ENCODE measurements around the gene ADORA2B. TPM values are rescaled to one million over a fixed set of nuclear protein-coding genes. Genes with fewer than 3 reads are reported as not detected.

ADORA2B gene
- total RNA-seq, 2 donors from 2014 or later, result 1.8 to 2.0 TPM

DNA sequence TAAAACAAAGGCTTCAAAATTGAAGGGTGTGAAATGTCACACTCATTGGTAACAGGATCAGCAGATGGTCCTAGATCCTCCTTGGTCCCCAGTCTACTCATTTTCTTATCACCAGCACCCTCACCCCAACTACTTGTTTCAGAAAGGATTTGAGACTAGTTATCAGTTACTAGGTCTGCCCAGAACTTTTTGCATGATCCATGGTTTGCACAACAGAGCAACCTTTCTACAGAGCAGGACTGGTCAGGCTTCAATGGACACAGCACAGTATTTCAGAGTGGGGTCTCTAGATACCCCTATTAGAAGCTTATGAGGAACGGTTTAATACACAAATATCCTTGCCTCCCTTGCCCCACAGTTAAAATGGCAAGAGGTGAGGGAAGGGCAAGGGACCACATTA, 80.3 kb downstream of the ADORA2B start:
- TF ChIP-seq, protein P1, sequence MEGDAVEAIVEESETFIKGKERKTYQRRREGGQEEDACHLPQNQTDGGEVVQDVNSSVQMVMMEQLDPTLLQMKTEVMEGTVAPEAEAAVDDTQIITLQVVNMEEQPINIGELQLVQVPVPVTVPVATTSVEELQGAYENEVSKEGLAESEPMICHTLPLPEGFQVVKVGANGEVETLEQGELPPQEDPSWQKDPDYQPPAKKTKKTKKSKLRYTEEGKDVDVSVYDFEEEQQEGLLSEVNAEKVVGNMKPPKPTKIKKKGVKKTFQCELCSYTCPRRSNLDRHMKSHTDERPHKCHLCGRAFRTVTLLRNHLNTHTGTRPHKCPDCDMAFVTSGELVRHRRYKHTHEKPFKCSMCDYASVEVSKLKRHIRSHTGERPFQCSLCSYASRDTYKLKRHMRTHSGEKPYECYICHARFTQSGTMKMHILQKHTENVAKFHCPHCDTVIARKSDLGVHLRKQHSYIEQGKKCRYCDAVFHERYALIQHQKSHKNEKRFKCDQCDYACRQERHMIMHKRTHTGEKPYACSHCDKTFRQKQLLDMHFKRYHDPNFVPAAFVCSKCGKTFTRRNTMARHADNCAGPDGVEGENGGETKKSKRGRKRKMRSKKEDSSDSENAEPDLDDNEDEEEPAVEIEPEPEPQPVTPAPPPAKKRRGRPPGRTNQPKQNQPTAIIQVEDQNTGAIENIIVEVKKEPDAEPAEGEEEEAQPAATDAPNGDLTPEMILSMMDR (conservative IDR thresholded peaks at IDR 0.05), result no peak
- H3K27me3 Mint-ChIP-seq (ENCODE audit: insufficient read depth), result no peaks in the 10 kb centered on the region
- H3K36me3 ChIP-seq (ENCODE audit: control insufficient read depth, insufficient read depth, low read length), result peaks cover 93% of the 10 kb centered on the region
- no peak overlapping the region for H3K4me3 Mint-ChIP-seq
- peaks cover 4% of the 10 kb centered on the region for H3K9me3 Mint-ChIP-seq
- H3K27ac ChIP-seq (ENCODE audit: low read depth, low read length), result no peak overlapping the region
- H3K9ac ChIP-seq (ENCODE audit: extremely low read depth, low read length, poor library complexity, severe bottlenecking), result no peak overlapping the region
- H3K4me1 Mint-ChIP-seq, result peaks cover 23% of the 10 kb centered on the region
- H3K27ac Mint-ChIP-seq, result no peak overlapping the region
- peaks cover 82% of the 10 kb centered on the region for H3K36me3 Mint-ChIP-seq (ENCODE audit: low read depth)
- 100% methylated on average over 1 of the region's 1 CpG; no CpG with 5 or more reads in 1 of the 2 experiments for WGBS, 2 experiments (ENCODE audit: insufficient coverage in 1 of 2, insufficient read length in 1 of 2)
- peaks cover 5% of the 10 kb centered on the region for H3K4me1 ChIP-seq (ENCODE audit: control insufficient read depth, insufficient read depth, low read length)
- H3K4me3 ChIP-seq (ENCODE audit: low read length), result no peak overlapping the region
- DNase-seq, result no peak
- no peaks in the 10 kb centered on the region for H3K27me3 ChIP-seq (ENCODE audit: control insufficient read depth, insufficient read depth, low read length, poor library complexity, severe bottlenecking)
- peaks cover 10% of the 10 kb centered on the region for H3K9me3 ChIP-seq (ENCODE audit: control insufficient read depth, low read length)

Other genes starting within 250 kb of the ADORA2B start
- 10 to 100 TPM; 75.1 to 81.2 TPM for gene ZNF286A, start 245.4 kb upstream of the ADORA2B start, total RNA-seq
- 1 to 10 TPM; 3.4 to 5.3 TPM for gene TBC1D26, start 212.8 kb upstream of the ADORA2B start, total RNA-seq
- gene ZSWIM7, start 54.6 kb downstream of the ADORA2B start, total RNA-seq, result 10 to 100 TPM; 45.5 to 58.8 TPM
- 10 to 100 TPM; 48.2 to 53.2 TPM for gene TTC19, start 54.7 kb downstream of the ADORA2B start, total RNA-seq

Measured in endodermal cell (in vitro differentiated cells).